IMR-90 (cell line): Measurements from ENCODE around the gene LRRIQ4. TPM values are rescaled to one million over a fixed set of nuclear protein-coding genes. Genes with fewer than 3 reads are reported as not detected.
A peak's percentile ranks its signal among the peaks of the same experiment; 100 is the strongest.

Source experiments
- ATAC-seq: fragments of 200-7000 bp; cut with Tn5 transposase; 2 replicates; pipeline ENCODE4 v1.9.1; 2020; ENCODE audit warnings: low read depth, mild to moderate bottlenecking, moderate library complexity
- BruUV-seq: library from RNA; stranded (reverse); fragments of 400-500 nt; replicated peaks from 2 replicates; lab custom pipeline; 2021; lab: Mats Ljungman, UMichigan
- CTCF ChIA-PET: fragments of 300-600 bp; formaldehyde crosslinking; extraction: SDS; loops from one replicate; lab custom pipeline; 2021; ENCODE audit warnings: antibody characterized with exemption; lab: Yijun Ruan, JAX
- POLR2A ChIA-PET: fragments of 300-600 bp; sonication (Branson Sonifier 250); formaldehyde crosslinking; loops from one replicate; lab custom pipeline; 2022; ENCODE audit warnings: antibody characterized with exemption; ENCODE audit not compliant: unreplicated experiment; lab: Charles Lee
- DNase-seq: peaks from one replicate; pipeline ENCODE4 v3.0.0; 2013
- H2AFZ ChIP-seq: replicated peaks from 2 replicates; pipeline ENCODE3; 2013; ENCODE audit warnings: low read length, mild to moderate bottlenecking; ENCODE audit not compliant: poor library complexity
- H2AK5ac ChIP-seq: 2 replicates; pipeline ENCODE4 v1.6.1; 2013; ENCODE audit warnings: low read depth, low read length, inconsistent platforms
- H2AK9ac ChIP-seq: replicated peaks from 2 replicates; pipeline ENCODE3; 2013; ENCODE audit warnings: mild to moderate bottlenecking, low read depth, low read length, moderate library complexity; ENCODE audit not compliant: poor library complexity
- H2BK120ac ChIP-seq: 2 replicates; pipeline ENCODE4 v1.6.1; 2013; ENCODE audit warnings: low read depth, low read length, inconsistent platforms
- H2BK15ac ChIP-seq: 3 replicates; pipeline ENCODE4 v1.6.1; 2013; ENCODE audit warnings: low read depth, low read length, inconsistent platforms
- H2BK20ac ChIP-seq: 2 replicates; pipeline ENCODE4 v1.6.1; 2013; ENCODE audit warnings: low read depth, mild to moderate bottlenecking, inconsistent platforms, low read length, moderate library complexity
- H2BK5ac ChIP-seq: 2 replicates; pipeline ENCODE4 v1.6.1; 2013; ENCODE audit warnings: mild to moderate bottlenecking, low read depth, low read length, inconsistent platforms; ENCODE audit not compliant: poor library complexity, severe bottlenecking
- H3K14ac ChIP-seq: replicated peaks from 2 replicates; pipeline ENCODE4 v1.6.1; 2013; ENCODE audit warnings: low read depth, low read length, inconsistent platforms
- H3K18ac ChIP-seq: 2 replicates; pipeline ENCODE4 v1.6.1; 2013; ENCODE audit warnings: low read depth, low read length, control low read depth
- H3K23ac ChIP-seq: 2 replicates; pipeline ENCODE4 v1.6.1; 2013; ENCODE audit warnings: low read depth, low read length, inconsistent platforms
- H3K27ac ChIP-seq: 2 replicates; pipeline ENCODE4 v1.5.1; 2013; ENCODE audit warnings: mild to moderate bottlenecking, control low read depth, low read length; ENCODE audit not compliant: insufficient read depth
- H3K27me3 ChIP-seq: 2 replicates; pipeline ENCODE4 v1.6.1; 2013; ENCODE audit warnings: low read length; ENCODE audit not compliant: control insufficient read depth, insufficient read depth
- H3K36me3 ChIP-seq: 2 replicates; pipeline ENCODE4 v1.6.1; 2013; ENCODE audit warnings: low read length, mixed read lengths; ENCODE audit not compliant: control insufficient read depth, insufficient read depth
- H3K4ac ChIP-seq: 2 replicates; pipeline ENCODE4 v1.6.1; 2013; ENCODE audit warnings: low read depth, low read length, inconsistent platforms
- H3K4me1 ChIP-seq: 2 replicates; pipeline ENCODE4 v1.6.1; 2013; ENCODE audit warnings: low read length, mixed read lengths; ENCODE audit not compliant: control insufficient read depth, insufficient read depth
- H3K4me2 ChIP-seq: 2 replicates; pipeline ENCODE4 v1.6.1; 2013; ENCODE audit warnings: low read depth, mild to moderate bottlenecking, control low read depth, low read length, moderate library complexity
- H3K4me3 ChIP-seq: 2 replicates; pipeline ENCODE4 v1.5.1; 2013; ENCODE audit warnings: low read depth, mild to moderate bottlenecking, control low read depth, low read length, moderate library complexity; ENCODE audit not compliant: insufficient read depth
- H3K56ac ChIP-seq: 2 replicates; pipeline ENCODE4 v1.6.1; 2013; ENCODE audit warnings: low read length, inconsistent platforms; ENCODE audit not compliant: insufficient read depth; ENCODE audit errors: extremely low read depth
- H3K79me1 ChIP-seq, 2 experiments: 2 replicates each; pipeline ENCODE4 v1.6.1; 2013; ENCODE audit warnings: low read length in 2 of 2, inconsistent platforms in 1 of 2, low read depth in 1 of 2
- H3K9ac ChIP-seq: 2 replicates; pipeline ENCODE4 v1.6.1; 2013; ENCODE audit warnings: low read depth, low read length, control low read depth
- H3K9me1 ChIP-seq: 2 replicates; pipeline ENCODE4 v1.6.1; 2013; ENCODE audit warnings: low read length, inconsistent platforms; ENCODE audit not compliant: insufficient read depth
- H3K9me3 ChIP-seq: 2 replicates; pipeline ENCODE4 v1.6.1; 2013; ENCODE audit warnings: low read length; ENCODE audit not compliant: control insufficient read depth, insufficient read depth
- H4K20me1 ChIP-seq: 2 replicates; pipeline ENCODE4 v1.6.1; 2013; ENCODE audit warnings: low read length, inconsistent platforms; ENCODE audit not compliant: insufficient read depth
- H4K5ac ChIP-seq: 2 replicates; pipeline ENCODE4 v1.6.1; 2013; ENCODE audit warnings: mild to moderate bottlenecking, low read depth, low read length, control low read depth
- H4K8ac ChIP-seq, 2 experiments: 2 replicates each; pipeline ENCODE4 v1.6.1; 2013; ENCODE audit warnings: low read depth in 2 of 2, low read length in 2 of 2, control low read depth in 1 of 2, inconsistent platforms in 1 of 2
- H4K91ac ChIP-seq: 2 replicates; pipeline ENCODE4 v1.6.1; 2013; ENCODE audit warnings: low read depth, low read length, inconsistent platforms; ENCODE audit not compliant: insufficient read depth
- CEBPB ChIP-seq: IDR thresholded peaks from 2 replicates; pipeline ENCODE4 v1.6.1; 2012; ENCODE audit warnings: low read depth, low read length, improper control_type of control experiment
- FOS ChIP-seq: fragments of 150-350 bp; IDR thresholded peaks from 2 replicates; pipeline ENCODE4 v1.6.1; 2016; ENCODE audit warnings: low read depth, low read length
- MXI1 ChIP-seq: IDR thresholded peaks from 2 replicates; pipeline ENCODE4 v1.6.1; 2012; ENCODE audit warnings: low read depth, mild to moderate bottlenecking, low read length, moderate library complexity, borderline replicate concordance
- RFX5 ChIP-seq: IDR thresholded peaks from 2 replicates; pipeline ENCODE4 v1.8.0; 2012; ENCODE audit warnings: low read depth, mild to moderate bottlenecking, low read length, moderate library complexity
- WGBS, 2 experiments: methylation state at CpG; one replicate each; pipeline versions ENCODE4 v1.1.5 to v1.1.7; 2013; ENCODE audit warnings: missing lambda C conversion rate in 2 of 2; ENCODE audit not compliant: insufficient read length in 1 of 2; ENCODE audit errors: extremely low coverage in 2 of 2; 5-methylcytosine and 5-hydroxymethylcytosine counted together
- dilution Hi-C: fragments of 300-500 bp; cut with HindIII; formaldehyde crosslinking; loops from one replicate; pipeline ENCODE4 v1.14.3; 2018; ENCODE audit warnings: low sequenced_read_pairs; ENCODE audit not compliant: unreplicated experiment
- in situ Hi-C: fragments of 300-500 bp; cut with MboI; formaldehyde crosslinking; loops from 3 replicates; pipeline ENCODE4 v1.14.3; 2019; ENCODE audit warnings: low sequenced_read_pairs, inconsistent platforms, mixed read lengths
- intact Hi-C: fragments of 100-400 bp; cut with micrococcal nuclease; formaldehyde crosslinking; loops from 2 replicates; pipeline ENCODE4 v1.10.0; 2022
- polyA plus RNA-seq, 3 experiments: library from polyadenylated mRNA; depleted of rRNA; stranded (reverse); fragments of >200 nt; gene quantifications; 2 replicates each; pipeline ENCODE4 v1.2.3, GENCODE V29; 2012; ENCODE audit warnings: low replicate concordance in 1 of 3
- total RNA-seq: library from RNA; depleted of rRNA; stranded (reverse); fragments of >200 nt; gene quantifications from 2 replicates; pipeline ENCODE4 v1.2.3, GENCODE V29; 2012

The LRRIQ4 gene
- total and polyA plus RNA-seq, 2 of the 4 experiments (the other 2 are of a cell fraction) = not detected

DNA sequence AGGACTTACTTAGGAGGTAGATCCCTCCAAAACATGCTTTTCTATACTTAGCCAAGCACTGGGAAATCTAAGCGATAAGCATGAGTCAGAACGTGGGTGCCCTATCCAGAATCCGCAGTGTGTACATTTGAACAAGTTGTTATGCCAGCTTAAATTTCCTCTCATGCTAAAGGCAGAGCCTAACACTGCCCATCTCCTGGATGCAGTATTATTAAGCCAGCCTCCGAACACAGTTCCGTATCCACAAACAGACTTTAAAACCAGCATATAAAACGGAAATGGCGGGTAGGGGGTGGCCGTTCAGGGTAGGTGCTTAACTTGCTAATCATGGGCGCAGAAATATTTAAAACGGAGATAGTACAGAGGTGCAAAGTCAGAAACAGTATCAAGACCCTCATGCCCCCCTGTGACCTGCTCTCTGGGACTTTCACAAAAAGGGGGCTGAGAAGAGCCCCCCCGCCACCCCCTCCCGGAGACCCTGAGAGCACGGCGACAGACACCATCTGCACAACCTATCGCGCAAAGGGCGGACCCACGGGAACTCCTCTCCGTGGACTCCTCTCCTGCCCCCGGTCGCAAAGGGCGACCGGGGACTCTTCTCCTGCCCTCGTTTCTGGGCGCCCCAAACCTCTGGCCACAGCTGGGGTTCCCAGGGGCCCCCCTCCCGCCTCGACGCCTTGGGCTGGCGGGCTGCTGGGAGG, 889 bp upstream of the LRRIQ4 start:
- H2AK9ac ChIP-seq = peak overlapping the region; percentile 60
- H2BK5ac ChIP-seq = no peak overlapping the region
- H3K9me1 ChIP-seq = peaks cover 9% of the 10 kb centered on the region
- no peak overlapping the region; the same call in 1 of the 2 replicates for H3K23ac ChIP-seq
- H3K4ac ChIP-seq = peak overlapping the region; percentile 48; the same call in 1 of the 2 replicates
- peak overlapping the region; percentile 47 for H3K27ac ChIP-seq
- TF ChIP-seq RFX5 = no peak
- TF ChIP-seq FOS = peak; percentile 48; the same call in 1 of the 2 replicates
- 0 out of 2 replicates have a peak, but pooled peaks have one; percentile 6 for TF ChIP-seq MXI1
- TF ChIP-seq CEBPB = no peak
- H3K9ac ChIP-seq = peak overlapping the region; percentile 7
- peak; percentile 73 for ATAC-seq
- DNase-seq = peak; percentile 91
- H3K4me1 ChIP-seq = peaks cover 3% of the 10 kb centered on the region
- H2BK20ac ChIP-seq = no peak overlapping the region
- H2AFZ ChIP-seq = peak overlapping the region; percentile 99
- H4K91ac ChIP-seq = no peak overlapping the region; the same call in 1 of the 2 replicates
- H3K18ac ChIP-seq = no peak overlapping the region
- 6% methylated on average over 9 of the region's 29 CpGs; no CpG with 5 or more reads in 1 of the 2 experiments for WGBS, 2 experiments
- dilution Hi-C loops (no loop called here), in situ Hi-C loops (no loop called here), intact Hi-C loops (loop anchor here (5.0 kb wide), 1 partner anchor 34 kb away; no protein-coding TSS in a partner anchor)
- H4K5ac ChIP-seq = no peak overlapping the region
- H3K4me3 ChIP-seq = peak overlapping the region; percentile 29
- POLR2A ChIA-PET = interaction anchor here (0.5 to 0.8 kb wide), 2 partner anchors 21 to 48 kb away, joined by 3 to 5 read pairs; no protein-coding TSS in a partner anchor
- H2BK120ac ChIP-seq = no peak overlapping the region
- no peaks in the 10 kb centered on the region for H3K36me3 ChIP-seq
- H3K9me3 ChIP-seq = no peaks in the 10 kb centered on the region
- no TSS peak for BruUV-seq
- H3K56ac ChIP-seq = peak overlapping the region; percentile 22; the same call in 1 of the 2 replicates
- H3K4me2 ChIP-seq = peak overlapping the region; percentile 68
- H4K8ac ChIP-seq = peak overlapping the region; percentile 62 to 70; a peak in 2 of 4 replicates
- H3K14ac ChIP-seq = 0 out of 2 replicates have a peak overlapping the region, but pooled peaks have one; percentile 41
- CTCF ChIA-PET = interaction anchor here (0.6 kb wide), 1 partner anchor 27 kb away, joined by 3 read pairs; no protein-coding TSS in a partner anchor
- no peak overlapping the region for H2BK15ac ChIP-seq
- no peak overlapping the region for H2AK5ac ChIP-seq
- H3K79me1 ChIP-seq = peaks cover 0 to 3% of the 10 kb centered on the region in 2 experiments; a peak in 1 of 4 replicates
- no peaks in the 10 kb centered on the region for H4K20me1 ChIP-seq
- H3K27me3 ChIP-seq = no peaks in the 10 kb centered on the region
